PC-9 (cell line): Measurements from ENCODE around the gene H19.

Experiments
- CTCF ChIP-seq: fragments of 200-600 bp; sonication (generic); conservative IDR thresholded peaks from 2 replicates; pipeline ENCODE4 v1.6.1; 2017; ENCODE audit warnings: mixed run types, antibody characterized with exemption, mild to moderate bottlenecking, moderate library complexity
- EZH2 ChIP-seq: fragments of 200-600 bp; sonication (generic); IDR thresholded peaks from 2 replicates; pipeline ENCODE4 v1.8.0; 2017; ENCODE audit warnings: antibody characterized with exemption, low read depth

- TF ChIP-seq CTCF = no peak
- TF ChIP-seq EZH2 = no peak
Measured at GRCh38 chr11:2031058-2031457, 33.4 kb upstream of the H19 start.
